ENCODE results near the gene PIGA. TPM values are rescaled to one million over a fixed set of nuclear protein-coding genes. Genes with fewer than 3 reads are reported as not detected.

The PIGA gene
- total and polyA plus RNA-seq, 10 of the 15 experiments (the other 5 are each of a cell fraction or from before 2014, with no cell fraction given), result 4.9 to 24.1 (median 11.0) TPM

- TF ChIP-seq, protein P1, sequence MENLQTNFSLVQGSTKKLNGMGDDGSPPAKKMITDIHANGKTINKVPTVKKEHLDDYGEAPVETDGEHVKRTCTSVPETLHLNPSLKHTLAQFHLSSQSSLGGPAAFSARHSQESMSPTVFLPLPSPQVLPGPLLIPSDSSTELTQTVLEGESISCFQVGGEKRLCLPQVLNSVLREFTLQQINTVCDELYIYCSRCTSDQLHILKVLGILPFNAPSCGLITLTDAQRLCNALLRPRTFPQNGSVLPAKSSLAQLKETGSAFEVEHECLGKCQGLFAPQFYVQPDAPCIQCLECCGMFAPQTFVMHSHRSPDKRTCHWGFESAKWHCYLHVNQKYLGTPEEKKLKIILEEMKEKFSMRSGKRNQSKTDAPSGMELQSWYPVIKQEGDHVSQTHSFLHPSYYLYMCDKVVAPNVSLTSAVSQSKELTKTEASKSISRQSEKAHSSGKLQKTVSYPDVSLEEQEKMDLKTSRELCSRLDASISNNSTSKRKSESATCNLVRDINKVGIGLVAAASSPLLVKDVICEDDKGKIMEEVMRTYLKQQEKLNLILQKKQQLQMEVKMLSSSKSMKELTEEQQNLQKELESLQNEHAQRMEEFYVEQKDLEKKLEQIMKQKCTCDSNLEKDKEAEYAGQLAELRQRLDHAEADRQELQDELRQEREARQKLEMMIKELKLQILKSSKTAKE (IDR thresholded peaks at IDR 0.05; ENCODE audit: low read depth, poor library complexity, severe bottlenecking), result no peak
- TF ChIP-seq YBX1 (IDR thresholded peaks at IDR 0.05), result no peak
Measured at GRCh38 chrX:15320297-15320696, 15.0 kb downstream of the PIGA start (continued).

- Histone ChIP-seq H3K27me3 (replicated peaks in 1 of 2; ENCODE audit: control insufficient read depth in 2 of 2, insufficient read depth in 2 of 2, low read length in 1 of 2) (no peaks in the 10 kb centered on the region), H2AFZ (ENCODE audit: control insufficient read depth, low read depth, low read length) (no peak overlapping the region), H3K9me3 (replicated peaks; ENCODE audit: control insufficient read depth, insufficient read depth, low read length) (no peaks in the 10 kb centered on the region), H3K4me3 (no peak overlapping the region), H3K79me2 (ENCODE audit: control insufficient read depth, insufficient read depth, low read length) (no peaks in the 10 kb centered on the region), H4K20me1 (ENCODE audit: control insufficient read depth, insufficient read depth) (no peaks in the 10 kb centered on the region), H3K4me2 (ENCODE audit: control insufficient read depth, insufficient read depth) (no peak overlapping the region), H3K9ac (ENCODE audit: control insufficient read depth, insufficient read depth, low read length) (no peak overlapping the region), H3K27ac (ENCODE audit: control insufficient read depth, insufficient read depth) (no peak overlapping the region), H3K4me1 (ENCODE audit: control insufficient read depth, insufficient read depth, low read length) (no peaks in the 10 kb centered on the region), H3K36me3 (ENCODE audit: control insufficient read depth in 2 of 2, insufficient read depth in 2 of 2, low read length in 1 of 2) (no peaks in the 10 kb centered on the region)
- CTCF ChIA-PET, result no interaction called here
- intact Hi-C loops (cut with micrococcal nuclease; ENCODE audit: unreplicated experiment) (no loop called here), in situ Hi-C loops (cut with MboI) (no loop called here)
- DNase-seq (ENCODE audit: low read depth, low spot score) (no peak), FAIRE-seq (no peak), ATAC-seq (no peak)
- SMC1A ChIA-PET (ENCODE audit: uncharacterized antibody, unreplicated experiment), result interaction anchor here (0.6 kb wide), 1 partner anchor 11 kb away, joined by 3 read pairs; no protein-coding TSS in a partner anchor
- 67% methylated on average over 4 of the region's 4 CpGs for WGBS (ENCODE audit: insufficient coverage, insufficient replicate concordance, low lambda C conversion rate, missing lambda C conversion rate)
- BruUV-seq (replicated peaks), result no TSS peak
- RAD21 ChIA-PET (ENCODE audit: unreplicated experiment), result no interaction called here
- POLR2A ChIA-PET, result no interaction called here
- TF ChIP-seq, protein P2, sequence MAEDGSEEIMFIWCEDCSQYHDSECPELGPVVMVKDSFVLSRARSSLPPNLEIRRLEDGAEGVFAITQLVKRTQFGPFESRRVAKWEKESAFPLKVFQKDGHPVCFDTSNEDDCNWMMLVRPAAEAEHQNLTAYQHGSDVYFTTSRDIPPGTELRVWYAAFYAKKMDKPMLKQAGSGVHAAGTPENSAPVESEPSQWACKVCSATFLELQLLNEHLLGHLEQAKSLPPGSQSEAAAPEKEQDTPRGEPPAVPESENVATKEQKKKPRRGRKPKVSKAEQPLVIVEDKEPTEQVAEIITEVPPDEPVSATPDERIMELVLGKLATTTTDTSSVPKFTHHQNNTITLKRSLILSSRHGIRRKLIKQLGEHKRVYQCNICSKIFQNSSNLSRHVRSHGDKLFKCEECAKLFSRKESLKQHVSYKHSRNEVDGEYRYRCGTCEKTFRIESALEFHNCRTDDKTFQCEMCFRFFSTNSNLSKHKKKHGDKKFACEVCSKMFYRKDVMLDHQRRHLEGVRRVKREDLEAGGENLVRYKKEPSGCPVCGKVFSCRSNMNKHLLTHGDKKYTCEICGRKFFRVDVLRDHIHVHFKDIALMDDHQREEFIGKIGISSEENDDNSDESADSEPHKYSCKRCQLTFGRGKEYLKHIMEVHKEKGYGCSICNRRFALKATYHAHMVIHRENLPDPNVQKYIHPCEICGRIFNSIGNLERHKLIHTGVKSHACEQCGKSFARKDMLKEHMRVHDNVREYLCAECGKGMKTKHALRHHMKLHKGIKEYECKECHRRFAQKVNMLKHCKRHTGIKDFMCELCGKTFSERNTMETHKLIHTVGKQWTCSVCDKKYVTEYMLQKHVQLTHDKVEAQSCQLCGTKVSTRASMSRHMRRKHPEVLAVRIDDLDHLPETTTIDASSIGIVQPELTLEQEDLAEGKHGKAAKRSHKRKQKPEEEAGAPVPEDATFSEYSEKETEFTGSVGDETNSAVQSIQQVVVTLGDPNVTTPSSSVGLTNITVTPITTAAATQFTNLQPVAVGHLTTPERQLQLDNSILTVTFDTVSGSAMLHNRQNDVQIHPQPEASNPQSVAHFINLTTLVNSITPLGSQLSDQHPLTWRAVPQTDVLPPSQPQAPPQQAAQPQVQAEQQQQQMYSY (CRISPR knock-in tag; IDR thresholded peaks at IDR 0.05), result no peak
- no peak for TF ChIP-seq SMAD1 (IDR thresholded peaks at IDR 0.05; ENCODE audit: low read depth, partially characterized antibody)
- TF ChIP-seq, protein P3, sequence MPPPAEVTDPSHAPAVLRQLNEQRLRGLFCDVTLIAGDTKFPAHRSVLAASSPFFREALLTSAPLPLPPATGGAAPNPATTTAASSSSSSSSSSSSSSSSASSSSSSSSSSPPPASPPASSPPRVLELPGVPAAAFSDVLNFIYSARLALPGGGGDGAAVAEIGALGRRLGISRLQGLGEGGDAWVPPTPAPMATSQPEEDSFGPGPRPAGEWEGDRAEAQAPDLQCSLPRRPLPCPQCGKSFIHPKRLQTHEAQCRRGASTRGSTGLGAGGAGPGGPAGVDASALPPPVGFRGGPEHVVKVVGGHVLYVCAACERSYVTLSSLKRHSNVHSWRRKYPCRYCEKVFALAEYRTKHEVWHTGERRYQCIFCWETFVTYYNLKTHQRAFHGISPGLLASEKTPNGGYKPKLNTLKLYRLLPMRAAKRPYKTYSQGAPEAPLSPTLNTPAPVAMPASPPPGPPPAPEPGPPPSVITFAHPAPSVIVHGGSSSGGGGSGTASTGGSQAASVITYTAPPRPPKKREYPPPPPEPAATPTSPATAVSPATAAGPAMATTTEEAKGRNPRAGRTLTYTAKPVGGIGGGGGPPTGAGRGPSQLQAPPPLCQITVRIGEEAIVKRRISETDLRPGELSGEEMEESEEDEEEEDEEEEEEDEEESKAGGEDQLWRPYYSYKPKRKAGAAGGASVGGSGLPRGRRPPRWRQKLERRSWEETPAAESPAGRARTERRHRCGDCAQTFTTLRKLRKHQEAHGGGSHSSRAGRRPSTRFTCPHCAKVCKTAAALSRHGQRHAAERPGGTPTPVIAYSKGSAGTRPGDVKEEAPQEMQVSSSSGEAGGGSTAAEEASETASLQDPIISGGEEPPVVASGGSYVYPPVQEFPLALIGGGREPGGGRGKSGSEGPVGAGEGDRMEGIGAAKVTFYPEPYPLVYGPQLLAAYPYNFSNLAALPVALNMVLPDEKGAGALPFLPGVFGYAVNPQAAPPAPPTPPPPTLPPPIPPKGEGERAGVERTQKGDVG (CRISPR knock-in tag; IDR thresholded peaks at IDR 0.05), result no peak
- TF ChIP-seq RBBP5 (conservative IDR thresholded peaks at IDR 0.05), result no peak
- TF ChIP-seq FOS (IDR thresholded peaks at IDR 0.05; ENCODE audit: borderline replicate concordance, extremely low read depth, insufficient read length), result no peak
- no peak for TF ChIP-seq BCLAF1 (IDR thresholded peaks at IDR 0.05)
- TF ChIP-seq TARDBP (IDR thresholded peaks at IDR 0.05; ENCODE audit: borderline replicate concordance), result no peak
- TF ChIP-seq CBX3 (IDR thresholded peaks at IDR 0.05; ENCODE audit: borderline replicate concordance, low read depth), result no peak
- TF ChIP-seq RAD21 (IDR thresholded peaks at IDR 0.05; ENCODE audit: insufficient read depth, low read depth, low read length), result no peak
Measured at GRCh38 chrX:15319075-15319474, 16.2 kb downstream of the PIGA start.

All from GM12878 (cell line).